Gastrocnemius medialis (tissue), 4 donors: ENCODE results near the gene ZFAND2B. TPM values are rescaled to one million over a fixed set of nuclear protein-coding genes. Genes with fewer than 3 reads are reported as not detected.
"Not testable (repeated sequence)": the region's sequence is repeated elsewhere in the genome, so short reads cannot be mapped to it uniquely, and the experiment has no call there.

Experiments
- ATAC-seq, 2 donors: fragments of 150-250 bp; one replicate each; pipeline ENCODE4 v1.9.1; 2016
- DNase-seq, 2 donors: peaks; one replicate each; pipeline ENCODE4 v3.0.0-alpha.2; 2019
- H3K27ac ChIP-seq, 4 donors: fragments of 200-600 bp; sonication (generic); 1 replicate in 1 of 4; 2 replicates in 3 of 4; pipeline ENCODE4 v1.5.1; 2016 to 2018; ENCODE audit warnings: mild to moderate bottlenecking in 2 of 4, moderate library complexity in 1 of 4
- H3K27me3 ChIP-seq, 3 donors: fragments of 200-600 bp; sonication (generic) in 2 of 3; 1 replicate in 1 of 3; 2 replicates in 2 of 3; pipeline versions ENCODE4 v1.5.1 to v1.6.0; 2016 to 2019; ENCODE audit warnings: mild to moderate bottlenecking in 1 of 3, moderate library complexity in 1 of 3
- H3K36me3 ChIP-seq, 2 donors: fragments of 200-600 bp; sonication (generic) in 1 of 2; one replicate each; pipeline ENCODE4 v1.5.1; 2017 to 2018
- H3K4me1 ChIP-seq, 2 donors: fragments of 200-600 bp; sonication (generic) in 1 of 2; one replicate each; pipeline ENCODE4 v1.5.1; 2016 to 2017; ENCODE audit warnings: mild to moderate bottlenecking in 2 of 2
- H3K4me3 ChIP-seq, 4 donors: fragments of 200-600 bp; sonication (generic) in 3 of 4; 1 replicate in 1 of 4; 2 replicates in 3 of 4; pipeline ENCODE4 v1.5.1; 2016 to 2019; ENCODE audit warnings: mild to moderate bottlenecking in 2 of 4
- H3K9me3 ChIP-seq, 3 donors: fragments of 200-600 bp; sonication (generic) in 2 of 3; 1 replicate in 1 of 3; 2 replicates in 2 of 3; pipeline ENCODE4 v1.5.1; 2016 to 2019
- CTCF ChIP-seq, 5 experiments: fragments of 450-650 bp in 3 of 5; fragments of 200-600 bp in 2 of 5; sonication (generic) in 2 of 5; IDR thresholded peaks in 4 of 5; conservative IDR thresholded peaks in 1 of 5; 1 replicate in 4 of 5; 2 replicates in 1 of 5; pipeline ENCODE4 v1.5.1; 2016 to 2019; ENCODE audit warnings: antibody characterized with exemption in 5 of 5, mild to moderate bottlenecking in 3 of 5, moderate library complexity in 3 of 5
- POLR2A ChIP-seq, 2 donors: fragments of 450-650 bp; IDR thresholded peaks; one replicate each; pipeline ENCODE4 v1.6.1; 2017; ENCODE audit warnings: antibody characterized with exemption in 2 of 2, mild to moderate bottlenecking in 2 of 2, moderate library complexity in 2 of 2
- in situ Hi-C, 4 donors: fragments of 200-750 bp; cut with MboI; loops; one replicate each; pipeline versions ENCODE4 v1.15.0 to v1.8.0; 2017; ENCODE audit warnings: low sequenced_read_pairs in 4 of 4
- intact Hi-C: fragments of 100-400 bp; cut with DNase I; formaldehyde crosslinking; loops from one replicate; pipeline ENCODE4 v1.15.1; 2023; ENCODE audit warnings: low total_unique reads
- total RNA-seq, 4 donors: library from RNA; depleted of rRNA; stranded (reverse); fragments of >200 nt; gene quantifications; one replicate each; pipeline versions ENCODE4 v1.1.0 to v1.2.3, GENCODE V29; 2016

Gene ZFAND2B
- total RNA-seq, 4 donors from 2014 or later = 33.2 to 60.8 (median 41.2) TPM

DNA sequence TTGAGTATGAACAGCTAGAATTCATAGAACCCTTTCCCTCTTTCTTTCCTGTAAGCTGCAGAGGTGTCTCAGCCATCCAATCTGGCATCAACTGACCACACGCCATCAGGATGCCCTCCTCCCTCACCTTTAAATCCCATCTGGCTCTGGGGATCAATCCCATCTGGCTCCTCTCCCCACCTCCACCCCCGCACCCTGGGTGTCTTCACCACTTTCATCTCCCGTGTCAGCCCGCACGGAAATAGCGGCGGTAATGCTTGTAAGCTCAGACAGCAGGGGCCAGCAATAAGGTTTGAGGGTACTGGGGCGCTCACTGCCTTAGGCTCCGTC, 46.0 kb downstream of the ZFAND2B start:
- TF ChIP-seq POLR2A (IDR thresholded peaks at IDR 0.05) (no peak), CTCF (IDR thresholded peaks at IDR 0.05 in 4 of 5, conservative IDR thresholded peaks at IDR 0.05 in 1 of 5) (no peak)
- peak in 1 of 2 donors; percentile 1 for ATAC-seq
- in situ Hi-C loops (no loop called here), intact Hi-C loops (loop anchor here (2.0 to 5.0 kb wide), 2 partner anchors 76 to 255 kb away; partner anchors contain the start of gene CNPPD1)
- Histone ChIP-seq H3K4me3 (peak overlapping the region; percentile 68 to 88 (median 76)), H3K36me3 (peaks cover 0 to 33% of the 10 kb centered on the region in 2 donors), H3K4me1 (peaks cover 46 to 68% of the 10 kb centered on the region in 2 donors), H3K27me3 (no peaks in the 10 kb centered on the region), H3K9me3 (no peaks in the 10 kb centered on the region), H3K27ac (peak overlapping the region; percentile 91 to 99 (median 96))
- no peak for DNase-seq

- DNase-seq (peak; percentile 71 to 91), ATAC-seq (peak; percentile 71 to 74)
- H3K27me3 ChIP-seq = no peaks in the 10 kb centered on the region
- peak within 1 kb of the TSS; percentile 68 to 88 (median 76) for H3K4me3 ChIP-seq
- peak within 1 kb of the TSS; percentile 91 to 99 (median 96) for H3K27ac ChIP-seq
- TF ChIP-seq POLR2A (IDR thresholded peaks at IDR 0.05) (peak in 1 of 2 donors; percentile 44), CTCF (IDR thresholded peaks at IDR 0.05 in 4 of 5, conservative IDR thresholded peaks at IDR 0.05 in 1 of 5) (no peak)
- in situ Hi-C loops (no loop called here), intact Hi-C loops (loop anchor here (1.0 to 5.0 kb wide), 6 partner anchors 21 to 256 kb away; partner anchors contain the start of genes ANKZF1, ATG9A, CNPPD1 and DNAJB2)
- H3K9me3 ChIP-seq = no peaks in the 10 kb centered on the region
- H3K36me3 ChIP-seq = peaks cover 0 to 33% of the 10 kb centered on the region in 2 donors
- H3K4me1 ChIP-seq = peaks cover 41 to 62% of the 10 kb centered on the region in 2 donors
These were observed 46.5 kb downstream of the ZFAND2B start, which contains the start of gene TUBA4B for GRCh38 chr2:219252900-219253752. Gene TUBA4B (plus strand): TSS chr2:219253243. CDS start chr2:219253408, 165 bp downstream.

DNA sequence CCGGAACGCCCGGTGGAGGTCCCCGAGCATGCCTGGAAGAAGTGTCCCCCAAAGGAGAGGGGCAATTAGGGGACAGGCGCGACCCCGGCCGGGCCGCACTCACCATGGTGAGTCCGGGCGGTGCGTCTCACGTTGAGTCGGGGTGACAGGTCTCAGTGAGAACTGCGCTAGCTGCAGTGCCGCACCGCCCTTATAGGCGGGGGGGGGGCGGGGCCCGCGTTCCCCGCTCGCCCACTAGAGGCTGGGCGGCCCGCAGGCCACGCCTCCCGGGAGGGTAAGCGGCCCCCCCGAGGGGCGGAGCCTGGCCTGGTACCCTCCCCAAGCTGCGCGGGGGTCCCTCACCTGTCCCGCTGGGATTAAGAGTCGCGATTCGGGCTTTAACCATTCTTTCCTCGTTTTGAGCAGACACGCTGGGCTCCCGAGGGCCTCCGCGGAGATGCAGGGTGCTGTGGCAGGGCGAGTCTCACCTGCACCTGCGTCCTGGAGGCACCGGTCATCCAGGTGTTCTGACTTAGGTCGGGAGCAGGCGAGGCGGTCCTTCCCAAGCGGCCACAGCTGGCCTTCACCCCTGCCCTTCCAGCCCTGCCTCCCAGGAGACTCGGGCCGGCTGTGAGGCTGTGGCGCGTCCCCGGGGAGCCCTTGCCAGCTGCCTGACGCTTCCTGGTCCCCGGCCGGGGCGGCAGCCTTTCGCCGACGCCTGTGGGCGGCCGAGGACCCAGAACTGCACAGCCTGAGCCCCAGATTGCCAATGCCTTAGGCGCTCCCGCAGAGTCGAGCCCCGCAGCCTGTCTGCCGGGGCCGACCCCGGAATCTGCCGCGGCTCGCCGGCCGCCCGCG, 47.4 kb downstream of the ZFAND2B start, which contains the start of gene TUBA4A:
TSS of gene TUBA4A (minus strand) at position 166 of the 837 bp plus-strand sequence. CDS start at position 106, 60 bp downstream.
- H3K4me3 ChIP-seq = peak within 1 kb of the TSS; percentile 68 to 88 (median 76)
- peak within 1 kb of the TSS; percentile 91 to 99 (median 96) for H3K27ac ChIP-seq
- intact Hi-C loops (loop anchor here (1.0 to 5.0 kb wide), 7 partner anchors 20 to 257 kb away; partner anchors contain the start of genes ANKZF1, ATG9A, CNPPD1 and DNAJB2), in situ Hi-C loops (no loop called here)
- peaks cover 36 to 53% of the 10 kb centered on the region in 2 donors for H3K4me1 ChIP-seq
- DNase-seq (peak; percentile 76 to 88), ATAC-seq (peak; percentile 69 to 72)
- no peaks in the 10 kb centered on the region for H3K9me3 ChIP-seq
- peaks cover 0 to 26% of the 10 kb centered on the region in 2 donors for H3K36me3 ChIP-seq
- TF ChIP-seq POLR2A (IDR thresholded peaks at IDR 0.05) (peak; percentile 98), CTCF (IDR thresholded peaks at IDR 0.05 in 4 of 5, conservative IDR thresholded peaks at IDR 0.05 in 1 of 5) (peak in 3 of 5 experiments; percentile 23 to 34 (median 30))
- H3K27me3 ChIP-seq = no peaks in the 10 kb centered on the region

DNA sequence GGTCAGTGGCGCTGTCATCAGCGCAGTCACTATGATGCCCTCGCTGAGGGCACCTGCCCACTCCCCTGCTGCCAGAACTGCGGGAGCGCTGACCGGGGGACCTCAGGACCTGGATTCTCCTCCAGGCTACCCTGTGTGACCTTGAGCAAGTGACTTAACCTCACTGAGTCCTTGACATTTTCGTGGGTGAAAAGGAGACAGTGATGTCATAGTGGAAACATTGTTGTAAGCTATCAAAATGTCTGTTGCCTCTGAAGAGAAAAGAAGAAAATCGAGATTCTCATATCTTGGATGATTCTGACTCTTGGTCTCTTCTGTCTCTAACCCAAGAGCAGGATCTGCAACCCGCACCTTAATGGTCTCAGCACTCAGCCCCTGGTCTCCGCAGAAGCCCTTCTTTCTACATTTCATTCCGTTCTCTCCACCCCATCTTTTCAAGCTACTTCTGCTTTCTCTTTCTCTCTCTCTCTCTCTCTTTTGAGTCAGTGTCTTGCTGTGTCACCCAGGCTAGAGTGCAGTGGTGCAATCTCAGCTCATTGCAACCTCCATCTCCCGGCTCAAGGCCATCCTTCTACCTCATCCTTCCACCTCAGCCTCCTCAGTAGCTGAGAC, 48.1 kb downstream of the ZFAND2B start:
- no peak for ATAC-seq
- Histone ChIP-seq H3K9me3 (no peaks in the 10 kb centered on the region), H3K27ac (peak overlapping the region; percentile 91 to 99 (median 96)), H3K4me1 (peaks cover 29 to 46% of the 10 kb centered on the region in 2 donors), H3K27me3 (no peaks in the 10 kb centered on the region), H3K4me3 (peak overlapping the region; percentile 68 to 88 (median 76)), H3K36me3 (peaks cover 0 to 19% of the 10 kb centered on the region in 2 donors)
- no peak for DNase-seq
- in situ Hi-C loops = no loop called here
- TF ChIP-seq CTCF (IDR thresholded peaks at IDR 0.05 in 4 of 5, conservative IDR thresholded peaks at IDR 0.05 in 1 of 5) = no peak
- peak in 1 of 2 donors; percentile 58 for TF ChIP-seq POLR2A (IDR thresholded peaks at IDR 0.05)
- intact Hi-C loops = loop anchor here (2.0 to 5.0 kb wide), 2 partner anchors 40 to 257 kb away; no protein-coding TSS in a partner anchor

DNA sequence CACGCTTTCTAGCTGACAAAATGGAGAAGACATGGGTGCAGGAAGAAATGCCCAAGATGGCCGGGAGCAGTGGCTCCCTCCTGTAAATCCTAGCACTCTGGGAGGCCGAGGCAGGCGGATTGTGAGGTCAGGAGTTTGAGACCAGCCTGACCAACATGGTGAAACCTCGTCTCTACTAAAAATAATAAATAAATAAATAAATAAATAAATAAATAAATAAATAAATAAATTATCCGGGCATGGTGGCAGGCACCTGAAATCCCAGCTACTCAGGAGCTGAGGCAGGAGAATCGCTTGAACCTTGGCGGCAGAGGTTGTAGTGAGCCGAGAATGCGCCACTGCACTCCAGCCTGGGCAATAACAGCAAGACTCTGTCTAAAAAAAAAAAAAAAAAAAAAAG, 52.4 kb downstream of the ZFAND2B start:
- in situ Hi-C loops, intact Hi-C loops, H3K27me3 ChIP-seq, H3K4me3 ChIP-seq, H3K36me3 ChIP-seq, H3K9me3 ChIP-seq, ATAC-seq, H3K27ac ChIP-seq, H3K4me1 ChIP-seq, DNase-seq: not testable (repeated sequence)
